LNCAP (cell line): ENCODE data around the gene TENM3.

Experiments
- TF ChIP-seq, protein P1 (sequence below): fragments of 450-650 bp; IDR thresholded peaks from 2 replicates; pipeline ENCODE4 v1.5.1; 2017; ENCODE audit warnings: mild to moderate bottlenecking

Gene TENM3

DNA sequence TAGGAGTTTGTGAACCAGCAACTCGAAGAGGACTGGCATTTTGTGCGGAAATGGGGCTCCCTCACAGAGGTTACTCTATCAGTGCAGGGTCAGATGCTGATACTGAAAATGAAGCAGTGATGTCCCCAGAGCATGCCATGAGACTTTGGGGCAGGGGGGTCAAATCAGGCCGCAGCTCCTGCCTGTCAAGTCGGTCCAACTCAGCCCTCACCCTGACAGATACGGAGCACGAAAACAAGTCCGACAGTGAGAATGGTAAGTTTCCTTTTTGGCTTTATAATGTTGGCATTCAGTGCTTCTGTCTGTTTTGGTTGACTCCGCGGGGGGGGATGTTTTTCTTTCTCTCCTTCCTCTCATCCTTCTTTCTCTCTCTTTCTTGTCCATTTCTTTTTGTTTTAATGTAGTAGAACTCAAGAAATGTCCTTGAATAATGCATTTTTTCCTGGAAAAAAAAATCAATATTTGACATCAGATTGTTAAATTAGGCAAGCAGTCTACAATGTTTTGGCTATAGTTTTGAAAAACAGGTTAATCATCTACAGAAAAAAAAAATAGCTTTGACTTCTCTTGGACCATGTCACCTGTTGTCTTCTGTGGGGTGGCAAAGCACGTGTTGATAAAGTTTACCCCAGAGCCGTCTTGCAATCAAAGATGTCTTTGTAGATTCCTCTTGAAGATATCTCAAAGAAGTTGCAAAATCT is 103.6 kb downstream of the TENM3 start:
- TF ChIP-seq, protein P1, sequence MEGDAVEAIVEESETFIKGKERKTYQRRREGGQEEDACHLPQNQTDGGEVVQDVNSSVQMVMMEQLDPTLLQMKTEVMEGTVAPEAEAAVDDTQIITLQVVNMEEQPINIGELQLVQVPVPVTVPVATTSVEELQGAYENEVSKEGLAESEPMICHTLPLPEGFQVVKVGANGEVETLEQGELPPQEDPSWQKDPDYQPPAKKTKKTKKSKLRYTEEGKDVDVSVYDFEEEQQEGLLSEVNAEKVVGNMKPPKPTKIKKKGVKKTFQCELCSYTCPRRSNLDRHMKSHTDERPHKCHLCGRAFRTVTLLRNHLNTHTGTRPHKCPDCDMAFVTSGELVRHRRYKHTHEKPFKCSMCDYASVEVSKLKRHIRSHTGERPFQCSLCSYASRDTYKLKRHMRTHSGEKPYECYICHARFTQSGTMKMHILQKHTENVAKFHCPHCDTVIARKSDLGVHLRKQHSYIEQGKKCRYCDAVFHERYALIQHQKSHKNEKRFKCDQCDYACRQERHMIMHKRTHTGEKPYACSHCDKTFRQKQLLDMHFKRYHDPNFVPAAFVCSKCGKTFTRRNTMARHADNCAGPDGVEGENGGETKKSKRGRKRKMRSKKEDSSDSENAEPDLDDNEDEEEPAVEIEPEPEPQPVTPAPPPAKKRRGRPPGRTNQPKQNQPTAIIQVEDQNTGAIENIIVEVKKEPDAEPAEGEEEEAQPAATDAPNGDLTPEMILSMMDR: no peak

DNA sequence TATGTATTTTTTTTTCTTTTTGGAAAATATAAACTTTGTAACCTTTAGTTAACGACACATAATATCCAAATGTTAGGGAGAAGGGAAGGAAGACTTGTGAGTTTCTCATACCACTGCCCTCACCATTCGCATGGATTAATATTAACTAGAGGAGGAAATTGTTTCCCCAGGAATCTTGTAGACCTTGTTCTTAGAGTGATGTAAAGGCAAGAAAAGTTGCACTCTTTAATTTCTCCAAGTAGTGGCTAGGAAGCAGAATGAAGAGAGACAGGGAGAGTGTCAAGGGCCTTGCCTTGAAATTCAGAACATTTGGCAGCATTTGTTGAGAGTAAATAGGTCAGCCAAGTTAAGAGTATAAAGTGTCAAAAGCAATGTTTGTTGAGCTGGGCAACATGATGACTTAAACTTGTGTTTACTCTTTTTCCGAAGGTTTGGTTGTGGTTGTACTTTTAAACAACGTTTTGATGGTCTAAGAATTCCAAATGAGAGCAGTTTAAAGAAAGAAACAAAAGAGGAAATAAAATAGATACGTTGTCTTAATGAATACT is 105.7 kb downstream of the TENM3 start:
- TF ChIP-seq, protein P1: no peak

DNA sequence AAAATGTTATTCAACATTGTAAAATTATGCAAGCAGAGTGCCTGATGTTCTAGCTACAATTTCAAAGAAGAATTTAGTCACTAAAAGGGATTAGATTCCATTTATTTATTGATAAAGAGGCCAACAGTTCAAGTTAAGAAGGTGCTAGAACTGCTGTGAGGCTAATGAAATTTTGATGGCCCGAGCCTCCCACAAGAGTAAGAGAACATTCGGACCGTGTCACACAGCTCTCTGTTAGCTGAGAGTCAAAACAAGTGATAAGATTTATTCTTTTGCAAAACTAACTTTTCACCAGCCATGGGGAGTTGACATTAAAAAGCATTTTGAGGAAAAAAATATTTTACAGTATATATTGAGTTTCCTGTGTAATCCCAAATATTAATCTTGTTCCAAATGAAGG is 106.8 kb downstream of the TENM3 start:
- TF ChIP-seq, protein P1: no peak

DNA sequence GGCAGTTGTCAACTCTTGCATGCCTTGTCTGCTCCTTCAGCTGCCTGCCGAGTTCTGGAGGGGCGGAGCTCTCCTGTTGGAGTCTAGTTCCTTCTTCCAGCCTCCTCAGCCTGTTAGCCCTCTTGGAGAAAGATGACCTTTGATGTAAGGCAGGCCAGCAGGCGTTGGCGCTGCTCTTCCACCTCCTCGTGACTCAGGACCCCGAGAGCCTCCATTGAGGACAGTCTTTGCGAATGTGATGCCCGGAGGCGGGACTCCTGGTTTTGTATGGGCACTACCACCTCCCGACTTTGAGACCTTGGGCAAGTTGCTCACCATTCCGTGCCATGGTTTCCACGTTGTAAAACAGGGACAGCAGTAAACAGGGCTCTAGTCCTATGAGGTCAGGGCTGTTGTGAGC is 108.3 kb downstream of the TENM3 start:
- TF ChIP-seq, protein P1: no peak

DNA sequence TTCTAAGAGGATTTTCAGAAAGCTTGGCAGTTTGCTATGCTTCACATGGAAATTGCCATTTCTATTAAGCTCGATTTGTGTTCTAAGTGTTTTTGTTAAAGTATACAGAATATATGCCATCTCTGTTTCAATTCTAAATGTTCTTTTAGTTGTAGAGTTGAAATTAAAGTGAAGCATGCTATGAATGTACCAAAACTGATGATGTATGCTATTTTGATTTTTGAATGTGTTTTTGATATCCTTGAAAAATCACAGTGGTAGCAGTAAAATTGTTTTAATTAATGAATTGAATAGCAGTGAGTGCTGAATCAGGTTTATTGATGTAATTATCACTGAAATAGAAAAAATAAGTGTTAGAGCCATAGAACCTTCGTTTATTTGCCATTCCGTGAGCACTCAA is 110.9 kb downstream of the TENM3 start:
- TF ChIP-seq, protein P1: no peak

DNA sequence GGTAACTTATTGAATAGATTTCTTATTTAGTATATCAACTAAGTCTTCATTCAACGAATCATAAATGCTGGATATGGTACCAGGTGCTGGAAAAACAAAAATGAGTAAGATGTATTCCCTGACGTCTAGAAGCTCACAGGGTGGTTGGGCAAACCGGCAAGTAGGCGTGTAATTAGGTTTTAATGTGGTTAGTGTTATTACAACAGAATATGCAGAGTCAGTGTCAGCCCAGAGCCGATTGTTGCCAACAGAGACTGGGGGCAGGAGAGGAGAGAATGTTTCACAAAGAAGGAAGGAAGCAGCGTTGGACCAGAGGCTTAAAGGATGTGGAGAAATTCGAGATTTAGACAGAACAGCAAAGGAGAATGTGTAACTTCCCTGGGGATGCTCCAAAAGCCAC is 111.7 kb downstream of the TENM3 start:
- TF ChIP-seq, protein P1: no peak

DNA sequence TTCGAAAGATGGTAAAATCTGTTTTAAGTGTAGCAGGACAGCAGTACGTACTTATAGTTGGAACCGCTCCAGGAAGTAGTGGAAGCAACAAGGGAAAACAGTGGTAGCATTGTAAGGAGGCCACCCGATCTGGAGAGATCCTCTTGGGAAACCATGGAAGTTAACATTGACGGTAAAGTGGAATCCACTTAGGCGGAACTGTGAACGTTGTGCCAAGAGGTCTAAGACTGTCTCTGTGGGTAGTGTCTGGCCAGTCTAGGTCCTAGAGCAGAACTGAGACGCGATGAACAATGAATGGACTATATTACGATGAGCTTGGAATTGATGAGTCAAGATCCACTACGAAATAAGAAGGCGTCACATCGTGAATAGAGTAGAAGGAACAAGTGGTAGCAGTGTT is 124.0 kb downstream of the TENM3 start:
- TF ChIP-seq, protein P1: no peak
